Neural cell (in vitro differentiated cells): Measurements from ENCODE around the gene FUCA2. TPM values are rescaled to one million over a fixed set of nuclear protein-coding genes. Genes with fewer than 3 reads are reported as not detected.

Source experiments
- H2AFZ ChIP-seq: fragments of 200-600, 300-800 bp; sonication (generic), shearing (Covaris generic); 2 replicates; pipeline ENCODE4 v1.6.0; 2014; ENCODE audit warnings: low read depth, mild to moderate bottlenecking, antibody characterized with exemption, low read length, moderate library complexity
- H3F3A ChIP-seq: fragments of 200-600 bp; shearing (Covaris generic); 2 replicates; pipeline ENCODE4 v1.6.1; 2016; ENCODE audit warnings: mild to moderate bottlenecking, moderate library complexity, mixed read lengths, antibody characterized with exemption, low read length; ENCODE audit not compliant: insufficient read depth, poor library complexity, severe bottlenecking
- H3K27ac ChIP-seq: fragments of 200-600, 300-800 bp; sonication (generic), shearing (Covaris generic); 2 replicates; pipeline ENCODE4 v1.5.1; 2014; ENCODE audit warnings: mild to moderate bottlenecking, low read length, moderate library complexity
- H3K27me3 ChIP-seq: fragments of 300-800, 200-600 bp; sonication (generic), shearing (Covaris generic); 2 replicates; pipeline ENCODE4 v1.6.0; 2014; ENCODE audit warnings: mild to moderate bottlenecking, low read depth, low read length, moderate library complexity; ENCODE audit not compliant: insufficient read depth
- H3K36me3 ChIP-seq: fragments of 300-800, 200-600 bp; sonication (generic), shearing (Covaris generic); 2 replicates; pipeline ENCODE4 v1.5.1; 2014; ENCODE audit warnings: mild to moderate bottlenecking, antibody characterized with exemption, low read length, moderate library complexity; ENCODE audit not compliant: insufficient read depth
- H3K4me2 ChIP-seq: fragments of 300-800, 200-600 bp; sonication (generic), shearing (Covaris generic); 2 replicates; pipeline ENCODE4 v1.6.0; 2014; ENCODE audit warnings: mild to moderate bottlenecking, low read length
- H3K4me3 ChIP-seq: fragments of 300-800, 200-600 bp; sonication (generic), shearing (Covaris generic); 2 replicates; pipeline ENCODE4 v1.5.1; 2014; ENCODE audit warnings: mild to moderate bottlenecking, low read length, moderate library complexity
- H3K79me2 ChIP-seq: fragments of 200-600 bp; shearing (Covaris generic); replicated peaks from 2 replicates; pipeline ENCODE4 v1.6.0; 2014; ENCODE audit warnings: mild to moderate bottlenecking, low read length, moderate library complexity; ENCODE audit not compliant: insufficient read depth
- H3K9ac ChIP-seq: fragments of 300-800, 200-600 bp; sonication (generic), shearing (Covaris generic); 2 replicates; pipeline ENCODE4 v1.6.1; 2016; ENCODE audit warnings: mild to moderate bottlenecking, low read length, mixed read lengths
- H3K9me2 ChIP-seq: fragments of 200-600 bp; shearing (Covaris generic); 2 replicates; pipeline ENCODE4 v1.6.1; 2016; ENCODE audit warnings: mild to moderate bottlenecking, low read length, mixed read lengths; ENCODE audit not compliant: insufficient read depth
- H3K9me3 ChIP-seq: fragments of 200-600, 300-800 bp; sonication (generic), shearing (Covaris generic); 2 replicates; pipeline ENCODE4 v1.6.1; 2016; ENCODE audit warnings: mild to moderate bottlenecking, mixed run types, low read length, moderate library complexity, mixed read lengths
- H4K20me1 ChIP-seq: fragments of 200-600 bp; shearing (Covaris generic); 2 replicates; pipeline ENCODE4 v1.6.1; 2016; ENCODE audit warnings: mild to moderate bottlenecking, mixed run types; ENCODE audit not compliant: insufficient read depth
- CTCF ChIP-seq: fragments of 450-650 bp; IDR thresholded peaks from 2 replicates; pipeline ENCODE4 v1.5.1; 2014; ENCODE audit warnings: antibody characterized with exemption, mild to moderate bottlenecking, moderate library complexity; ENCODE audit not compliant: poor library complexity, severe bottlenecking
- EP300 ChIP-seq: fragments of 450-650 bp; conservative IDR thresholded peaks from 2 replicates; pipeline ENCODE4 v1.6.1; 2014; ENCODE audit warnings: antibody characterized with exemption, mild to moderate bottlenecking, moderate library complexity; ENCODE audit not compliant: poor library complexity, severe bottlenecking
- EZH2 ChIP-seq: fragments of 200-600, 300-800 bp; shearing (Covaris generic), sonication (generic); IDR thresholded peaks from 2 replicates; pipeline ENCODE4 v1.6.1; 2014; ENCODE audit warnings: antibody characterized with exemption, low read length, borderline replicate concordance, mild to moderate bottlenecking; ENCODE audit not compliant: insufficient read depth, poor library complexity, severe bottlenecking
- MXI1 ChIP-seq: fragments of 450-650 bp; conservative IDR thresholded peaks from 2 replicates; pipeline ENCODE4 v1.6.1; 2014; ENCODE audit warnings: antibody characterized with exemption, mild to moderate bottlenecking; ENCODE audit not compliant: poor library complexity, severe bottlenecking
- POLR2AphosphoS5 ChIP-seq: IDR thresholded peaks from 2 replicates; pipeline ENCODE4 v1.6.1; 2012
- RAD21 ChIP-seq: fragments of 450-650 bp; conservative IDR thresholded peaks from 2 replicates; pipeline ENCODE4 v1.6.1; 2014; ENCODE audit warnings: antibody characterized with exemption, mild to moderate bottlenecking, moderate library complexity
- REST ChIP-seq: IDR thresholded peaks from 2 replicates; pipeline ENCODE4 v1.6.1; 2012; ENCODE audit warnings: borderline replicate concordance
- SMC3 ChIP-seq: fragments of 450-650 bp; conservative IDR thresholded peaks from 2 replicates; pipeline ENCODE4 v1.6.1; 2014; ENCODE audit warnings: antibody characterized with exemption, mild to moderate bottlenecking, moderate library complexity; ENCODE audit not compliant: poor library complexity
- TAF1 ChIP-seq: IDR thresholded peaks from 2 replicates; pipeline ENCODE4 v1.6.1; 2012; ENCODE audit warnings: low read depth
- polyA plus RNA-seq: library from polyadenylated mRNA; depleted of rRNA; stranded (reverse); fragments of >200 nt; gene quantifications from 2 replicates; pipeline ENCODE4 v1.2.3, GENCODE V29; 2014

FUCA2 gene
- polyA plus RNA-seq, 1 donor from 2014 or later: 6.0 TPM

- H3K79me2 ChIP-seq: no peaks in the 10 kb centered on the region
- H3K36me3 ChIP-seq: no peaks in the 10 kb centered on the region
- no peaks in the 10 kb centered on the region for H3K9me3 ChIP-seq
- no peaks in the 10 kb centered on the region for H3F3A ChIP-seq
- no peak overlapping the region for H3K4me2 ChIP-seq
- no peak overlapping the region for H3K9ac ChIP-seq
- H3K4me3 ChIP-seq: no peak overlapping the region
- no peaks in the 10 kb centered on the region for H4K20me1 ChIP-seq
- TF ChIP-seq POLR2AphosphoS5 (no peak), EZH2 (no peak), EP300 (no peak), TAF1 (no peak), CTCF (no peak), MXI1 (no peak)
- no peaks in the 10 kb centered on the region for H3K9me2 ChIP-seq
- H3K27ac ChIP-seq: no peak overlapping the region
- no peak overlapping the region for H2AFZ ChIP-seq
- H3K27me3 ChIP-seq: no peaks in the 10 kb centered on the region
Observed at GRCh38 chr6:143506620-143507019, 4.9 kb downstream of the FUCA2 start.

- H4K20me1 ChIP-seq: no peaks in the 10 kb centered on the region
- no peaks in the 10 kb centered on the region for H3F3A ChIP-seq
- no peaks in the 10 kb centered on the region for H3K36me3 ChIP-seq
- no peak overlapping the region for H3K4me3 ChIP-seq
- no peaks in the 10 kb centered on the region for H3K9me3 ChIP-seq
- H3K27me3 ChIP-seq: no peaks in the 10 kb centered on the region
- no peaks in the 10 kb centered on the region for H3K9me2 ChIP-seq
- no peak overlapping the region for H3K4me2 ChIP-seq
- TF ChIP-seq REST: no peak
- no peak for TF ChIP-seq EZH2
- no peak for TF ChIP-seq SMC3
- no peak for TF ChIP-seq RAD21
- no peak for TF ChIP-seq MXI1
- TF ChIP-seq POLR2AphosphoS5: no peak
- no peak for TF ChIP-seq CTCF
- no peak for TF ChIP-seq TAF1
- TF ChIP-seq EP300: no peak
- no peak overlapping the region for H3K9ac ChIP-seq
- no peaks in the 10 kb centered on the region for H3K79me2 ChIP-seq
- no peak overlapping the region for H2AFZ ChIP-seq
- H3K27ac ChIP-seq: no peak overlapping the region
Observed at GRCh38 chr6:143506199-143506598, 5.3 kb downstream of the FUCA2 start.
